22Rv1 (cell line): ENCODE results near the gene CERS3.

Experiments
- CTCF ChIP-seq: fragments of 450-650 bp; IDR thresholded peaks from 2 replicates; pipeline ENCODE4 v1.5.1; 2017; ENCODE audit warnings: mild to moderate bottlenecking
- ZFX ChIP-seq: fragments of 450-650 bp; IDR thresholded peaks from 2 replicates; pipeline ENCODE4 v1.6.1; 2017; ENCODE audit warnings: antibody characterized with exemption, borderline replicate concordance

- TF ChIP-seq CTCF (no peak), ZFX (no peak)
These were observed 89.2 kb downstream of the CERS3 start for GRCh38 chr15:100439514-100439913.
